ENCODE measurements around the gene ARHGEF12.

ARHGEF12 gene

GRCh38 chr11:120342678-120343077, 6.5 kb downstream of the ARHGEF12 start:
- no peak for DNase-seq (ENCODE audit: low read depth)

- DNase-seq (ENCODE audit: low read depth), result no peak
Measured at GRCh38 chr11:120343429-120343828, 7.2 kb downstream of the ARHGEF12 start.

- DNase-seq (ENCODE audit: low read depth), result peak; percentile 69
Measured at GRCh38 chr11:120344302-120345004, 8.2 kb downstream of the ARHGEF12 start.

- no peak for DNase-seq (ENCODE audit: low read depth)
Measured at GRCh38 chr11:120346233-120346632, 10.0 kb downstream of the ARHGEF12 start.

- no peak for DNase-seq (ENCODE audit: low read depth)
Measured at GRCh38 chr11:120350637-120351036, 14.4 kb downstream of the ARHGEF12 start.

- no peak for DNase-seq (ENCODE audit: low read depth)
Measured at GRCh38 chr11:120352405-120352804, 16.2 kb downstream of the ARHGEF12 start.

- peak; percentile 49 for DNase-seq (ENCODE audit: low read depth)
Measured at GRCh38 chr11:120354068-120354467, 17.9 kb downstream of the ARHGEF12 start.

- no peak for DNase-seq (ENCODE audit: low read depth)
Measured at GRCh38 chr11:120354779-120355178, 18.6 kb downstream of the ARHGEF12 start.

- no peak for DNase-seq (ENCODE audit: low read depth)
Measured at GRCh38 chr11:120357620-120358019, 21.4 kb downstream of the ARHGEF12 start.

GRCh38 chr11:120358729-120359128, 22.5 kb downstream of the ARHGEF12 start:
- no peak for DNase-seq (ENCODE audit: low read depth)

GRCh38 chr11:120363436-120363835, 27.2 kb downstream of the ARHGEF12 start:
- no peak for DNase-seq (ENCODE audit: low read depth)

GRCh38 chr11:120365512-120365911, 29.3 kb downstream of the ARHGEF12 start:
- DNase-seq (ENCODE audit: low read depth), result no peak

GRCh38 chr11:120372296-120372695, 36.1 kb downstream of the ARHGEF12 start:
- no peak for DNase-seq (ENCODE audit: low read depth)

GRCh38 chr11:120375076-120375475, 38.9 kb downstream of the ARHGEF12 start:
- DNase-seq (ENCODE audit: low read depth), result peak; percentile 52

- no peak for DNase-seq (ENCODE audit: low read depth)
Measured at GRCh38 chr11:120376547-120377182, 40.5 kb downstream of the ARHGEF12 start.

- DNase-seq (ENCODE audit: low read depth), result no peak
Measured at GRCh38 chr11:120378474-120378873, 42.3 kb downstream of the ARHGEF12 start.

GRCh38 chr11:120381401-120381800, 45.2 kb downstream of the ARHGEF12 start:
- peak; percentile 51 for DNase-seq (ENCODE audit: low read depth)

GRCh38 chr11:120383518-120384155, 47.4 kb downstream of the ARHGEF12 start:
- peak; percentile 51 for DNase-seq (ENCODE audit: low read depth)

- no peak for DNase-seq (ENCODE audit: low read depth)
Measured at GRCh38 chr11:120384476-120384875, 48.3 kb downstream of the ARHGEF12 start.

- DNase-seq (ENCODE audit: low read depth), result no peak
Measured at GRCh38 chr11:120385110-120385509, 48.9 kb downstream of the ARHGEF12 start.

GRCh38 chr11:120385655-120386054, 49.4 kb downstream of the ARHGEF12 start:
- no peak for DNase-seq (ENCODE audit: low read depth)

GRCh38 chr11:120386318-120386717, 50.1 kb downstream of the ARHGEF12 start:
- DNase-seq (ENCODE audit: low read depth), result no peak

- DNase-seq (ENCODE audit: low read depth), result no peak
Measured at GRCh38 chr11:120386774-120387371, 50.7 kb downstream of the ARHGEF12 start.
